H1 (cell line): ENCODE measurements around the gene WIPF3. TPM values are rescaled to one million over a fixed set of nuclear protein-coding genes. Genes with fewer than 3 reads are reported as not detected.

ENCODE experiments used
- BRCA1 ChIP-seq: IDR thresholded peaks from 2 replicates; pipeline ENCODE4 v1.6.1; 2012; ENCODE audit warnings: low read depth, low read length, improper control_type of control experiment
- CEBPB ChIP-seq: IDR thresholded peaks from 2 replicates; pipeline ENCODE4 v1.6.1; 2012; ENCODE audit warnings: low read depth, low read length
- FOSL1 ChIP-seq: IDR thresholded peaks from 2 replicates; pipeline ENCODE4 v1.6.1; 2011; ENCODE audit warnings: mild to moderate bottlenecking, low read depth, low read length, moderate library complexity; ENCODE audit not compliant: insufficient read depth
- POLR2A ChIP-seq, 2 experiments: IDR thresholded peaks; 1 replicate in 1 of 2; 2 replicates in 1 of 2; pipeline ENCODE4 v1.6.1; 2011; ENCODE audit warnings: low read depth in 2 of 2, low read length in 2 of 2, mild to moderate bottlenecking in 2 of 2; ENCODE audit errors: control extremely low read depth in 1 of 2
- RAD21 ChIP-seq, 2 experiments: IDR thresholded peaks in 1 of 2; conservative IDR thresholded peaks in 1 of 2; 2 replicates each; pipeline ENCODE4 v1.6.1; 2011; ENCODE audit warnings: low read depth in 2 of 2, low read length in 2 of 2, improper control_type of control experiment in 1 of 2, inconsistent platforms in 1 of 2, mild to moderate bottlenecking in 1 of 2, moderate library complexity in 1 of 2
- SP2 ChIP-seq: IDR thresholded peaks from 2 replicates; pipeline ENCODE4 v1.6.1; 2012; ENCODE audit warnings: mild to moderate bottlenecking, low read length, inconsistent platforms
- SP4 ChIP-seq: IDR thresholded peaks from 2 replicates; pipeline ENCODE4 v1.6.1; 2012; ENCODE audit warnings: low read length, inconsistent platforms
- polyA plus RNA-seq, 7 experiments: library from polyadenylated mRNA; depleted of rRNA in 3 of 7; stranded (reverse) in 5 of 7; unstranded in 2 of 7; fragments of >200 nt in 5 of 7; fragments of 200-250 nt in 2 of 7; gene quantifications; 1 replicate in 5 of 7; 2 replicates in 1 of 7; 4 replicates in 1 of 7; pipeline versions ENCODE4 v1.2.1 to v1.2.3, GENCODE V29; 2011 to 2013; ENCODE audit warnings: missing spikeins in 2 of 7, mixed read lengths in 2 of 7
- total RNA-seq: library from RNA; stranded (reverse); fragmentation: NEBNext Ultra II Directional; extraction: Animal tissue kit (Norgen Biotek cat#: 25700); gene quantifications from 2 replicates; pipeline ENCODE4 v1.2.1, GENCODE V29; 2021

The WIPF3 gene
- total and polyA plus RNA-seq, 2 of the 8 experiments (the other 6 are each of a cell fraction or from before 2014, with no cell fraction given) = 5.0 to 12.1 TPM

DNA sequence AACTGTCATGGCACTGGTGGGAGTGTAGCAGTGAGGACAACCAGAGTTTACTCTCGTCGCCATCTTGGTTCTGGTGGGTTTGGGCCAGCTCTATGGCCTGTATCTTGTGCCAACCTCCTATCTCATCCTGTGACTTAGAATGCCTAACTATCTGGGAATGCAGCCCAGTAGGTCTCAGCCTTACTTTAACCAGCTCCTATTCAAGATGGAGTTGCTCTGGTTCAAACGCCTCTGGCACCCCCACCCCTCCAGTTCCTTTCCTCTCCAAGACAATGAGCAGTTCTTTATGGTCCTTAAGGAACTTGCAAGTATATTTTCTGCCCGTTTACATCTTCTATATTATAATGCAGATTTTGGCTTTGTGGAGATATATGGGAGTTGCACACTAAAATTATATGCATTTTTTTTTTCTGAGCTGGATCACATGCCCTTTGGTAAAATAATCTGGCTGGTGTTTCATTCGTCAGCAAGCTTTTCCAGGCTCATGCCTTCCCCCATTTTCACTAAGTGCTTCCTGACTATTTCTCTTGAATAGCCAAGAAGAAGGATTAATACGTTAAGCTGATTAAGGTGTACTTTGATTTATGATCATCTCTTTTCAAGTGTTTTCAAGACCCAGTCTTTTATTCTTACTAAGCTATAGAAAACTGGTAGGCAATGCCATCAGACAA lies 11.2 kb upstream of the WIPF3 start (continued):
- TF ChIP-seq SP2 (no peak), RAD21 (IDR thresholded peaks at IDR 0.05 in 1 of 2, conservative IDR thresholded peaks at IDR 0.05 in 1 of 2; ENCODE audit: low read depth in 2 of 2, low read length in 2 of 2) (no peak), FOSL1 (no peak), SP4 (no peak), CEBPB (no peak), POLR2A (IDR thresholded peaks at IDR 0.05; ENCODE audit: control extremely low read depth in 1 of 2, low read depth in 2 of 2, low read length in 2 of 2) (no peak), BRCA1 (no peak)
